ENCODE results near the gene CTXND1.

DNA sequence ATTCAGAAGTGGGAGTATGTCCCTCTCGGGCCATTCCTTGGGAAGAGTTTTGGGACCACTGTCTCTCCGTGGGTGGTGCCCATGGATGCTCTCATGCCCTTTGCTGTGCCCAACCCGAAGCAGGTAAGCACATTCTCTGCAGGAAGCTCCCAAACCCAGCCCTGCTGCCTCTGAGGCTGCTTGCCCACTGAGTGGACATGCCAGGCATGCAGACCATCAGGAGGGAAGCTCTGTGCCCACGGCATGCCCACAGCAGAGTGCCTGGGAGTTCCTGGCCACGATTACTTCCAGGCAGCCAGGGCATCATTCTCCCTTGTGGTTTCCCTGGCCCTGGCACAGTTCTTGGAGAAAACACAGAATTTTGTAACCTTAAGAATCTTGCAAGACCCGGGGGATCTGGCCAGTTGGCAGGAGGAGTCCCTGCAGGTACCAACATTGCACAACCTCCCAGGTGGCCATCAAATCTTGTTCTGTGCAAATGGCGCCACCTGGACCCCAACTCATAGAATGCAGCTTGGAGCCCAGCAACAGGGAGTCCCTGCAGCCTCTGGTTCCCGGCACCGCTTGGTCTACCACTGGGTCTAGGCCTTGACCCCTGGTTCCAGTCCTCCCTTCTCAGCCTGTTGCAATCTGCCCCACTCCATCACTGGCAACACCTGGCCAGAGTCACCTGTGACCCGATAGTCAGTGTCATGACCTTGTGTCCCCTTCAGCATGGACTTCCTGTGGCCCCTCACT lies 78.8 kb downstream of the CTXND1 start:
- no peak for TF ChIP-seq EZH2 (IDR thresholded peaks at IDR 0.05; ENCODE audit: borderline replicate concordance, low read length)
- TF ChIP-seq, protein P1, sequence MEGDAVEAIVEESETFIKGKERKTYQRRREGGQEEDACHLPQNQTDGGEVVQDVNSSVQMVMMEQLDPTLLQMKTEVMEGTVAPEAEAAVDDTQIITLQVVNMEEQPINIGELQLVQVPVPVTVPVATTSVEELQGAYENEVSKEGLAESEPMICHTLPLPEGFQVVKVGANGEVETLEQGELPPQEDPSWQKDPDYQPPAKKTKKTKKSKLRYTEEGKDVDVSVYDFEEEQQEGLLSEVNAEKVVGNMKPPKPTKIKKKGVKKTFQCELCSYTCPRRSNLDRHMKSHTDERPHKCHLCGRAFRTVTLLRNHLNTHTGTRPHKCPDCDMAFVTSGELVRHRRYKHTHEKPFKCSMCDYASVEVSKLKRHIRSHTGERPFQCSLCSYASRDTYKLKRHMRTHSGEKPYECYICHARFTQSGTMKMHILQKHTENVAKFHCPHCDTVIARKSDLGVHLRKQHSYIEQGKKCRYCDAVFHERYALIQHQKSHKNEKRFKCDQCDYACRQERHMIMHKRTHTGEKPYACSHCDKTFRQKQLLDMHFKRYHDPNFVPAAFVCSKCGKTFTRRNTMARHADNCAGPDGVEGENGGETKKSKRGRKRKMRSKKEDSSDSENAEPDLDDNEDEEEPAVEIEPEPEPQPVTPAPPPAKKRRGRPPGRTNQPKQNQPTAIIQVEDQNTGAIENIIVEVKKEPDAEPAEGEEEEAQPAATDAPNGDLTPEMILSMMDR (conservative IDR thresholded peaks at IDR 0.05 in 1 of 2, IDR thresholded peaks at IDR 0.05 in 1 of 2; ENCODE audit: extremely low read depth in 1 of 2, insufficient read depth in 1 of 2, low read depth in 1 of 2, low read length in 2 of 2), result peak; percentile 56 to 88
